COLO668 (cell line): ENCODE results near the gene REG1B.

Experiments used
- DNase-seq: peaks from one replicate; lab custom pipeline; 2025; ENCODE audit not compliant: unreplicated experiment; lab: John Stamatoyannopoulos, UW

The REG1B gene

GRCh38 chr2:79087785-79088364 lies at the start of gene REG1B:
REG1B (minus strand) TSS chr2:79087993; CDS start chr2:79087612, 381 bp downstream.
- DNase-seq = no peak

GRCh38 chr2:79131687-79132086 lies 43.9 kb upstream of the REG1B start:
- no peak for DNase-seq

- no peak for DNase-seq
Observed at GRCh38 chr2:79129804-79130203, 42.0 kb upstream of the REG1B start.

GRCh38 chr2:79129260-79129659 lies 41.5 kb upstream of the REG1B start:
- DNase-seq = no peak

GRCh38 chr2:79128406-79128805 lies 40.6 kb upstream of the REG1B start:
- no peak for DNase-seq

- no peak for DNase-seq
Observed at GRCh38 chr2:79125721-79125985, 37.9 kb upstream of the REG1B start.

GRCh38 chr2:79124907-79125720 lies 37.3 kb upstream of the REG1B start:
- DNase-seq = no peak

- DNase-seq = no peak
Observed at GRCh38 chr2:79122676-79123075, 34.9 kb upstream of the REG1B start.

- DNase-seq = no peak
Observed at GRCh38 chr2:79120194-79120713, 32.5 kb upstream of the REG1B start, which contains the start of gene REG1A. REG1A (plus strand) TSS chr2:79120488; CDS start chr2:79120862, 374 bp downstream.

- DNase-seq = no peak
Observed at GRCh38 chr2:79116997-79117928, 29.5 kb upstream of the REG1B start.

GRCh38 chr2:79114797-79115494 lies 27.2 kb upstream of the REG1B start:
- DNase-seq = no peak

GRCh38 chr2:79112269-79112668 lies 24.5 kb upstream of the REG1B start:
- no peak for DNase-seq

GRCh38 chr2:79105259-79105658 lies 17.5 kb upstream of the REG1B start:
- no peak for DNase-seq

- DNase-seq = no peak
Observed at GRCh38 chr2:79103214-79103613, 15.4 kb upstream of the REG1B start.

GRCh38 chr2:79101024-79101423 lies 13.2 kb upstream of the REG1B start:
- DNase-seq = no peak

- DNase-seq = no peak
Observed at GRCh38 chr2:79100285-79100684, 12.5 kb upstream of the REG1B start.

GRCh38 chr2:79099140-79099686 lies 11.4 kb upstream of the REG1B start:
- DNase-seq = no peak

GRCh38 chr2:79097843-79098242 lies 10.1 kb upstream of the REG1B start:
- no peak for DNase-seq

- DNase-seq = no peak
Observed at GRCh38 chr2:79090693-79091092, 2.9 kb upstream of the REG1B start.

GRCh38 chr2:79086255-79086654 lies 1.5 kb downstream of the REG1B start:
- DNase-seq = no peak

GRCh38 chr2:79085382-79085781 lies 2.4 kb downstream of the REG1B start:
- DNase-seq = no peak
